Motor neuron (in vitro differentiated cells): ENCODE data around the gene FAM163B. TPM values are rescaled to one million over a fixed set of nuclear protein-coding genes. Genes with fewer than 3 reads are reported as not detected.

Experiments
- ATAC-seq, 8 experiments: fragments of 200-7000 bp; cut with Tn5 transposase; replicated peaks in 6 of 8; 2 replicates each; pipeline ENCODE4 v1.8.0; 2021; ENCODE audit warnings: mild to moderate bottlenecking in 8 of 8, moderate library complexity in 8 of 8
- H3K27ac ChIP-seq, 2 donors: fragments of 250-450 bp; sonication (Bioruptor Pico); 2 replicates each; pipeline ENCODE4 v1.9.0; 2021; ENCODE audit warnings: antibody characterized with exemption in 2 of 2, mild to moderate bottlenecking in 2 of 2, moderate library complexity in 1 of 2
- H3K4me1 ChIP-seq, 2 donors: fragments of 250-450 bp; sonication (Bioruptor Pico); replicated peaks in 1 of 2; 2 replicates each; pipeline ENCODE4 v1.6.1; 2021; ENCODE audit warnings: antibody characterized with exemption in 2 of 2, mild to moderate bottlenecking in 2 of 2, moderate library complexity in 1 of 2
- H3K4me3 ChIP-seq, 5 donors: fragments of 250-450 bp; sonication (Bioruptor Pico); 2 replicates each; pipeline ENCODE4 v1.9.0; 2021; ENCODE audit warnings: antibody characterized with exemption in 5 of 5, mild to moderate bottlenecking in 5 of 5, moderate library complexity in 4 of 5
- WGBS, 10 experiments: fragments of 450-650 bp; shearing (Covaris generic); methylation state at CpG; one replicate each; pipeline ENCODE4 v1.0.0; 2022; 5-methylcytosine and 5-hydroxymethylcytosine counted together
- in situ Hi-C, 9 experiments: fragments of 400-800 bp; cut with MboI; loops; one replicate each; pipeline ENCODE4 v1.15.0; 2021; ENCODE audit warnings: low sequenced_read_pairs in 9 of 9, low pct_unique_long_range_greater_than_20kb in 2 of 9; ENCODE audit not compliant: unreplicated experiment in 9 of 9
- total RNA-seq, 8 experiments: library from RNA; unstranded; fragments of 300-600 nt; gene quantifications; 2 replicates each; pipeline versions ENCODE4 v1.2.3 to v1.2.4, GENCODE V29; 2022

FAM163B gene
- total RNA-seq, 8 experiments from 2014 or later, result 0.36 to 1.9 (median 0.78) TPM; not detected in 1

DNA sequence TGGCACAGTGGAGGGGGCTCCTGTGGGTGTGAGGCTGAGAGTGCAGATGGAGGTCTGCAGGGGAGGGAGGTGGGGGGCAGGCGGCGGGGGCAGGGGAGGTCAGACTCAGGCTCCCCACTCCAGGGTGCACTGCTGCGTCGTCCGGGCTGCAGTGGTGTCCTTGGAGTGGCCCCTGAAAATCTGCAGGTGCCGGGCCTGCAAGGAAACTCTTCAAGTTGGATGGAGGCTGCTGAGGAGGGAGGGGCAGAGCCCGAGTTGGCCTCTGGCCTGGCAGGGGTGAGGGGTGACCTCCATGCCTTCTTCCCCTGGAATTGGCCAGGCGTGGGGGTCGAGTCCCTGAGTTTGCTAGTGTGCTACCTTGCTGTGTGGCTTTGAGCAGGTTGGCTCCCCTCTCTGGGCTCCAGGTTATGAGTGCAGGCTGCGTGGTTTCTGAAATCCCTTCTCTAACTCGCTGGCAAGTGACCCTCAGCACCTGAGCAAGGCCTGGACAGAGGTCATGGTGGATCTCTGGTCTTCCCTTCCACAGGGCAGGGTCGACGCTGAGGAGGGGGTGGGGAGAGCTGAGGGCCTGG is 73.8 kb downstream of the FAM163B start:
- WGBS, 10 experiments, result 50 to 70% methylated on average over 2 of the region's 13 CpGs; no CpG with 5 or more reads in 8 of the 10 experiments
- H3K4me1 ChIP-seq, result peaks cover 35 to 46% of the 10 kb centered on the region in 2 donors
- H3K4me3 ChIP-seq, result no peak overlapping the region
- H3K27ac ChIP-seq, result no peak overlapping the region
- in situ Hi-C loops, result loop anchor here in 3 of 9 experiments (10.0 to 25.0 kb wide), 3 partner anchors 177 to 202 kb away; partner anchors contain the start of gene SARDH (in 1 of the 3)
- ATAC-seq, result no peak

DNA sequence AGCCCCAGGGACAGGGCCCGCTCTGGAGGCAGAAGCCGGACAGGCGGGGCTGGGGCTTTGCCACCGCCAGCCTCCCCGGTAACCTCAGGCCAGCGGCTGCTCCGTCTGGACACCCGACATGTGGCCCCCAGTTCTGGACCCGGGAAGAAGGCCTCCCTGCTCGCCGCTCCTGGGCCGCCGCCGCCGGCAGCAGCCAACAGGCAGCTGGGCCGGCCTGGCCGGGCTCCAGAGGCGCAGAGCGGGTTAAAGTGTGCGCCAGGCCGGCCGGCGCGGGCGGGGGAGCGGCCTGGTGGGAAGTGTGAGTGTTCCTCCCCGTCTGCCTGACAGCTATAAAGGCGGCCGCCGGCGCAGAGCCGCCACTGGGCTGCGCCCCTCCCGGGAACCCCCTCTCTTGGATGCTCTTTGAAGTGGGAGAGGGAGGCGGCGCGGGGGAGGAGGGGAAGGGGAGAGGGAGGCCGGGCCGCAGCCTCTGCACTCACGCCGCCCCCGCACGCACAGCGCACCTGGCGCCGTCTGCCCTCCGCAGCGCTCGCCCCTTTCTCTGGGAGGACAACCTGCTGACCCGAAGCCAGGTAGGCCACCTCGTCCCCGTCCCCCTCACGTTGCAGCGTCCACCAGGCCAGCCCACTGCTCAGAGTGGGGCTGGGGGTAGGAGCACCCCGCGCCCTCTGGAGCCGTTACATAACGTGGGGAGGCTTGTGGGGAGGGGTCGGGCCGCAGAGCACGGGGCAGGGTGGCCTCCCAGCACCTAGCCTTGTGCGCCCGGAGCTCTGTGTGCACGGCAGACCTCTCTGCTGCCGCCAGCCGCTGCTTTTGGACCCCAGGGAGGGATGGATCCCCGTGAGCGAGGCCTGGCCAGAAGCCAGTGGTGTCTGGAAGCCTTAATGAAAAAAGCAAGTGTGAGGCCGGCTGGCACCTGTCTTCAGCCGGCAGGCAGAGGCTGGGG is 74.6 kb downstream of the FAM163B start, which contains the start of gene ADAMTSL2:
Gene ADAMTSL2 (plus strand): TSS at position 359 of the 946 bp plus-strand sequence. CDS start 2,009 bp downstream, outside the sequence.
- WGBS, 10 experiments, result 0 to 10% (median 1%) methylated on average over 1 to 8 of the region's 70 CpGs; no CpG with 5 or more reads in 6 of the 10 experiments
- in situ Hi-C loops, result loop anchor here in 3 of 9 experiments (10.0 to 25.0 kb wide), 3 partner anchors 178 to 203 kb away; partner anchors contain the start of gene SARDH (in 1 of the 3)
- peaks cover 30 to 39% of the 10 kb centered on the region in 2 donors for H3K4me1 ChIP-seq
- peak within 1 kb of the TSS; percentile 15 to 38 for H3K27ac ChIP-seq
- H3K4me3 ChIP-seq, result no peak within 1 kb of the TSS
- peak; percentile 83 to 87 (median 86) for ATAC-seq

DNA sequence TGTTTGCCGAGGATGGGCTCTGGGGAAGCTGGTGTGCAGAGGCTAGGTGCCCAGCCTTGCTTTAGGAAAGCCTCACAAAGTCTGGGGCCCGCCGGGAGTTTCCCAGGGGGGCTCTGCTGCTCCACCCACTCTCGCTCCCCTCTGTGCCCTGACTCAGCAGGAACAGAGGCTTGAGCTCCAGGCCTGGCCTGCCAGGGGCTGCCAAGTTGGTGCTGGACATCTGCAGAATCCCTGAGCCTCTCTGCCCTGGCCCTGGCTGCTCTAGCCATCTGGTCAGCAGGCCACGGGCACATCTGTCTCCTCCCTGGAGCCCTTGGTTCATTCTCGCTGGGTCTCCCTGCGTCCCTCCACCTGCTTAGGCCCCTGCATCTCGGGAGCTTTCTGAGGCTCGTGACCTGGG is 75.3 kb downstream of the FAM163B start:
- H3K27ac ChIP-seq, result peak overlapping the region in 1 of 2 donors; percentile 1
- in situ Hi-C loops, result loop anchor here in 3 of 9 experiments (10.0 to 25.0 kb wide), 3 partner anchors 178 to 203 kb away; partner anchors contain the start of gene SARDH (in 1 of the 3)
- ATAC-seq, result peak in 7 of 8 experiments; percentile 0 to 46 (median 2)
- H3K4me3 ChIP-seq, result no peak overlapping the region
- 0 to 71% (median 40%) methylated on average over 1 to 2 of the region's 9 CpGs; no CpG with 5 or more reads in 5 of the 10 experiments for WGBS, 10 experiments
- H3K4me1 ChIP-seq, result peaks cover 22 to 33% of the 10 kb centered on the region in 2 donors

DNA sequence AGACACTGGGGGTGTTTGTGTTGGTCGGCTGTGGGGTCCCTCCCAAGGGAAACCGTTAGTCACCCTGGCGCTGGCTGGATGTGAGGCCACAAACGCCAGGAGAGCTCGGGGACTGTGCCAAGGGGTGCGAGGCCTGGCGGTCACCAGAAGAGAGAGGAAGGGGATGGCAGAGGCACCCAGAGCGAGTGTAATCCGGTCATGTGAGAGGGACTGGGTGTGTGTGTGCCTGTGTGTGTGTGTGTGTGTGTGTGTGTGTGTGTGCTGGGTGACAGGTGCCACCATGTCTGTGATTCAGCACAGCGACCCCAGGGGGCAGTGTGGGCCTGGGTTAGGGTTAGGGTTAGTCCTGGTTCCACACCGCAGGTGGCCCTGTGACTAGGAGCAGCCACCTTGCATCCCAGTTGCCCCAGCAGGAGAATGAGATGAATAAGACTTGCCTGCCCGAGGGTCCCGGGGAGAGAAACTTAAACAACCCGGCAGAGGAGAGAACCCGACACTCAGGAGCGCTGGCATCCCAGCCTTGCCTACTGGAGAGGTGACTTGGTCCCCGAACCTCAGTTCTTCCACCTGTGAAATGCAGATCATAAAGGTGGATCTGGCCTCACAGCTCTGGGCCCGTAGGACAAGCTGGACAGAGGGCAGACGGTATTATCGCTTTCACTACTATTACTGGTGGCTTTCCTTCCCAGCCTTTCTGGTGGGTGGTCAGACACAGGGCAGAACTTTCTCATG is 76.1 kb downstream of the FAM163B start:
- WGBS, 10 experiments, result 20 to 91% (median 42%) methylated on average over 2 to 7 of the region's 20 CpGs; no CpG with 5 or more reads in 5 of the 10 experiments
- in situ Hi-C loops, result loop anchor here in 3 of 9 experiments (10.0 to 25.0 kb wide), 3 partner anchors 179 to 204 kb away; partner anchors contain the start of gene SARDH (in 1 of the 3)
- Histone ChIP-seq H3K4me3 (no peak overlapping the region), H3K4me1 (peaks cover 21 to 33% of the 10 kb centered on the region in 2 donors), H3K27ac (no peak overlapping the region)
- ATAC-seq, result peak; percentile 15 to 62 (median 30)

DNA sequence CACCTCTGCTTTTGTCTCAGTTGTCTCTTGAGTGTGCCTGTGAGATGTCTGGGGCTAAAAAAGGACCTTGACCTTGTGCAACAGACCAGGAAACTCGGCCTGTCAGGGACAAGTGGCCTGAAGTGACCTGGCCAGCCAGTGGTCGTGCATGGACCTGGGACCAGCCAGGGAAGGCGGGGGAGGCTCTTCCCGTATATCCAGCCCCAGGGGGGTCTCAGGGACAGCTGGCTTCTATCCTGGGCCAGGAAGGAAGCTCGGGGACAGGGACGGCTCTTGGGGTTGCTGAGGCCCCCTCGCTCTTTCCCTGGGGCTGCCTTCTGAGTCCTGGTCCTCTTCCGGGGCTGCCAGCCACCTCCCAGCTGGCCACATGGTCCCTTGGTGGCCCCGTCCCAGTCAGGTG is 77.9 kb downstream of the FAM163B start:
- in situ Hi-C loops, result loop anchor here in 3 of 9 experiments (10.0 to 25.0 kb wide), 3 partner anchors 181 to 206 kb away; partner anchors contain the start of gene SARDH (in 1 of the 3)
- 20 to 82% (median 56%) methylated on average over 1 to 3 of the region's 9 CpGs; no CpG with 5 or more reads in 6 of the 10 experiments for whole genome bisulfite sequencing, 10 experiments
- ATAC-seq, result no peak
- Histone ChIP-seq H3K4me1 (peaks cover 36 to 51% of the 10 kb centered on the region in 2 donors), H3K27ac (no peak overlapping the region), H3K4me3 (no peak overlapping the region)

DNA sequence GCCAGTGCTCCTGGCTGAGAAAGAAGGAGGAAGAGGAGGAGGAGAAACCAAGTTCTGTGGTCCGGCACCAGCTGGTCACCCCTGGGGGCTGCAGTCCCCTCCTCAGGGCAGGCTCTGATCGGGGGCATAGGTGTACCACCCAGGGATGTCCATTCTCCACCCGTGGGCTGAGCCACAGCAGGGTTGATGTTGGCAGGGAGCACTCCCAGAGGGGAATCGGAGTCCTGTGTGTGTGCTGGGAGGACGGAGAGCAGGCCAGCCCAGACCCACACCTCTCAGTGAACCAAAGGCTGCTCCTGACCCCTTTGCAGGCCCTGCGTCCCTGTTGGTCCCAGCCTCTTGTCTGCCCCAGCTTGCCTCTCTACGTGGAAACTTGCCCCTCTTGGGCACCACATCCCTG is 79.3 kb downstream of the FAM163B start:
- in situ Hi-C loops, result loop anchor here in 3 of 9 experiments (10.0 to 25.0 kb wide), 3 partner anchors 182 to 207 kb away; partner anchors contain the start of gene SARDH (in 1 of the 3)
- no peak for ATAC-seq
- Histone ChIP-seq H3K4me1 (peaks cover 30 to 40% of the 10 kb centered on the region in 2 donors), H3K27ac (no peak overlapping the region), H3K4me3 (no peak overlapping the region)
- 50 to 80% (median 80%) methylated on average over 1 to 2 of the region's 7 CpGs; no CpG with 5 or more reads in 7 of the 10 experiments for WGBS, 10 experiments

DNA sequence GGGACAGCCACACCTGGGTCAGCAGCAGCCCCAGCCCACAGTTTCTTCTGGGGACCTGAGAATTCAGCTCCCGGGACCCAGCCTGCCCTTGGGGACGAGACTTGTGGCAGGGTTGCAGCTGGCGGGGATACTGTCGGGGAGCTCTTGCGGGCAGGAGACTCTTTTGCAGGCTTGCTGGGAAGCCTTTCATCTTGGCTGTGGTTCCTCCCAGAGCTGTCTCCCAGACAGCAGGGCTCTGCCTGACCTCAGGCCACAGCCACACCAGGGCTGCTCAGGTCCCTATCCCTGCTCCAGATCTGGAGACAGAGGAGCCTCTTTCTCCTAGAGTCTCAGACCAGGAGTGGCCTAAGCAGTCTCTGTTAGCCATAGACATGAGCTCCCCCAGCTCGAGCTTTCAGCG is 79.7 kb downstream of the FAM163B start:
- ATAC-seq, result no peak
- no peak overlapping the region for H3K27ac ChIP-seq
- in situ Hi-C loops, result loop anchor here in 2 of 9 experiments (25.0 kb wide), 2 partner anchors 183 to 208 kb away; partner anchors contain the start of gene SARDH (in 1 of the 2)
- H3K4me3 ChIP-seq, result no peak overlapping the region
- WGBS, 10 experiments, result 23 to 100% (median 80%) methylated on average over 1 to 2 of the region's 7 CpGs; no CpG with 5 or more reads in 7 of the 10 experiments
- peaks cover 26 to 37% of the 10 kb centered on the region in 2 donors for H3K4me1 ChIP-seq

DNA sequence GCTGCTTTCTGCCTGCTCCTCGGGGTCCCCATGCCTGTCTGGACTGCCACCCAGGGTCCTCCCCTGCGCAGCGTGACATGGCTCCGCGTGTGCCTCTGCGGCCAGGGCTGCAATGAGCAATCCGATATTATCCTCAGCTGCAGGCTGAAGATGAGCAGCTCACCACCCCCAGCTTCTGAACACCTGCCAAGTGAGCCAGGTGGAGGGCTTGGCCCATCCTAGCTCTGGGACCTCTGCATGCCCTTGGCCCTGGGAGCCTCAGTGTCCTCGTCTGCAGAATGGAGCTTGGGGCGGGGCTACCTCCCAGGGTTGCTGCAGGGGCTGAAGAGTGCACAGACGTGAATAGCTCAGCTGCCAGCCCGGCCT is 80.3 kb downstream of the FAM163B start:
- no peak overlapping the region for H3K27ac ChIP-seq
- in situ Hi-C loops, result loop anchor here in 2 of 9 experiments (25.0 kb wide), 2 partner anchors 183 to 208 kb away; partner anchors contain the start of gene SARDH (in 1 of the 2)
- 30 to 100% (median 70%) methylated on average over 1 to 9 of the region's 11 CpGs; no CpG with 5 or more reads in 6 of the 10 experiments for whole genome bisulfite sequencing, 10 experiments
- ATAC-seq, result no peak
- H3K4me3 ChIP-seq, result no peak overlapping the region
- peaks cover 20 to 32% of the 10 kb centered on the region in 2 donors for H3K4me1 ChIP-seq

DNA sequence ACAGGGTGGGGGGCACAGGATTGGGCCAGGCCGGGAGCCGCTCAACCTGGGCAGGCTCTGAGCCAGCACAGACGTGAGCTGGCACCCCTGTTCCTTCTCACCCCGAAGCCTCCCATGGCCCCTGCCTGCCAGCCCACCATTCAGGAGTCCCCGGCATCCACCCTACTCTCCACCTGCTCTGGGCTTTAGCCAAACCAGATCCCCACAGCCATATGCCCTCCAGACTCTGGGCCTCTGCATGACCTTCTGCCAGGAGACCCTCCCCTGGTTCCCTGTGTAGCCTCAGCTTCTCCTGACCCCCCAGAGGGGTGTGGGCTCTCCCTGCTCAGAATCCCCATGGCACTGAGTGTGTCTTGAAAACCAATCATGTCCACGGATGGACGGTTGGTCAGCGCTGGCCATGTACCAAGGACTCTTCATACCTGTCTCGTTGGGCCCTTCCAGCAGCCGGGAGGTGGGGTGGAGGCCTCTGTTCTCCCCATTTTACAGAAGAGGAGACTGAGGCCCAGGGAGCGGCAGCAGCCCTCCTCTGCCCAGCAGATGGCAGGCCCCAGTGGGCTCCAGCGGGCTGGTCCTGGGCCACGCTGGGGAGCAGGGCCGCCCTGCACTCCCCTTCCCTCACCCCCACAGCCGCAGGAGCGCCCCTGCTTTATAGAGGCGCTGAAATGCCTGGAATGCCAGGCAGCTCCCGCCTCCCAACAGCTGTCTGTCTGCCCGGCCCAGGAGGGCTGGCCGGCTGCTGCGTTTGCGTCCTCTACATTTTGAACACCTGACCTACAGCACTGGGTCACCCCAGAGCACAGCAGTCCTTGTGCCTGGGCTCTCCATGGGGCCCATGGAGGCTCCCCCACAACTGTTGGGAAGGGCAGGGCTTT is 81.0 kb downstream of the FAM163B start:
- H3K27ac ChIP-seq, result no peak overlapping the region
- 23 to 77% (median 76%) methylated on average over 2 to 7 of the region's 22 CpGs; no CpG with 5 or more reads in 7 of the 10 experiments for WGBS, 10 experiments

DNA sequence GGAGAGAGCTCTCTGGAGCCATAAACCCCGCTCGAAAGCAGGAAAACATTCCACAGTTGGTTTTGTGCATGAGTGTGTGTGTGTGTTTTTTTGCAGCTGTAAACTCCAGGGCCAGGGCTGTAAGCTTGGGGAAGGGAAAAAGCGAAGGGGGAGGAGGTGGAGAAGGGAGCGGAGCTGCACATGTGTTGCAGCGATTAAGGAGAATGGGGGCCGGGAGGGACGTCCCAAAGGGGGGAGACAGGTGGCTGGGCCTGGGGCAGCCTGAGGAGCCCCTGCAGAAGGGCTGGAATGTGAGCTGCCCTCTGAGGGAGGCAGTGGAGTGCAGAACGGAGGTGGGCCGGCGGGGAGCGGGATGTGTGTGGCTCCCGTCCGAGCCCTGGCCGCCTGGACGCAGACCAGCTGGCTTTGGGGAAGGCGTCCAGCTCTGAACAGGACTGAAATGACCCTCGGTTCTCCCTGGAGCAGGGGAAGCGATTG is 81.7 kb downstream of the FAM163B start:
- in situ Hi-C loops, result loop anchor here in 2 of 9 experiments (25.0 kb wide), 2 partner anchors 185 to 210 kb away; partner anchors contain the start of gene SARDH (in 1 of the 2)
- H3K4me3 ChIP-seq, result no peak overlapping the region
- no CpG with 5 or more reads among the region's 18 CpGs for WGBS, 10 experiments

More for the DNA sequence above, 81.0 kb downstream of the FAM163B start:
- in situ Hi-C loops, result loop anchor here in 2 of 9 experiments (25.0 kb wide), 2 partner anchors 184 to 209 kb away; partner anchors contain the start of gene SARDH (in 1 of the 2)
- Histone ChIP-seq H3K4me1 (peaks cover 15 to 26% of the 10 kb centered on the region in 2 donors), H3K4me3 (no peak overlapping the region)
- no peak for ATAC-seq

More for the DNA sequence above, 81.7 kb downstream of the FAM163B start:
- Histone ChIP-seq H3K27ac (no peak overlapping the region), H3K4me1 (peaks cover 15 to 19% of the 10 kb centered on the region in 2 donors)
- peak in 5 of 8 experiments; percentile 14 to 30 (median 26) for ATAC-seq
